HG02885 (cell line): ENCODE data around the gene MBNL2.

Experiments
- ATAC-seq: cut with Tn5 transposase; IDR thresholded peaks from one replicate; pipeline ENCODE4 v1.9.1; 2021; ENCODE audit warnings: mild to moderate bottlenecking; ENCODE audit not compliant: unreplicated experiment, poor library complexity

Gene MBNL2

GRCh38 chr13:97317933-97318332, 95.8 kb downstream of the MBNL2 start:
- ATAC-seq = no peak

- ATAC-seq = no peak
Observed at GRCh38 chr13:97318532-97318931, 96.4 kb downstream of the MBNL2 start.

GRCh38 chr13:97319113-97319720, 97.1 kb downstream of the MBNL2 start:
- ATAC-seq = no peak

- ATAC-seq = no peak
Observed at GRCh38 chr13:97321101-97321500, 99.0 kb downstream of the MBNL2 start.

GRCh38 chr13:97321616-97322321, 99.6 kb downstream of the MBNL2 start:
- no peak for ATAC-seq

GRCh38 chr13:97322740-97323342, 100.7 kb downstream of the MBNL2 start:
- ATAC-seq = no peak

- no peak for ATAC-seq
Observed at GRCh38 chr13:97324115-97324514, 102.0 kb downstream of the MBNL2 start.

- no peak for ATAC-seq
Observed at GRCh38 chr13:97325738-97326137, 103.6 kb downstream of the MBNL2 start.

GRCh38 chr13:97327086-97327485, 105.0 kb downstream of the MBNL2 start:
- ATAC-seq = no peak

GRCh38 chr13:97327506-97328221, 105.5 kb downstream of the MBNL2 start:
- ATAC-seq = no peak

- ATAC-seq = no peak
Observed at GRCh38 chr13:97328222-97328790, 106.2 kb downstream of the MBNL2 start.

- ATAC-seq = no peak
Observed at GRCh38 chr13:97329331-97329730, 107.2 kb downstream of the MBNL2 start.

GRCh38 chr13:97330448-97330847, 108.3 kb downstream of the MBNL2 start:
- ATAC-seq = no peak

- ATAC-seq = no peak
Observed at GRCh38 chr13:97332742-97333141, 110.6 kb downstream of the MBNL2 start.

GRCh38 chr13:97333983-97334382, 111.8 kb downstream of the MBNL2 start:
- ATAC-seq = no peak

- no peak for ATAC-seq
Observed at GRCh38 chr13:97334690-97335089, 112.6 kb downstream of the MBNL2 start.

GRCh38 chr13:97335488-97336134, 113.5 kb downstream of the MBNL2 start:
- ATAC-seq = no peak

GRCh38 chr13:97337985-97338499, 115.9 kb downstream of the MBNL2 start:
- no peak for ATAC-seq

- ATAC-seq = no peak
Observed at GRCh38 chr13:97338571-97338970, 116.4 kb downstream of the MBNL2 start.
